GM12801 (cell line): ENCODE results near the gene CRY1.

Experiments
- TF ChIP-seq, protein P1 (sequence below): IDR thresholded peaks from one replicate; pipeline ENCODE4 v1.5.1; 2011; ENCODE audit warnings: control low read depth; ENCODE audit not compliant: insufficient read length; ENCODE audit errors: extremely low read depth

Gene CRY1

DNA sequence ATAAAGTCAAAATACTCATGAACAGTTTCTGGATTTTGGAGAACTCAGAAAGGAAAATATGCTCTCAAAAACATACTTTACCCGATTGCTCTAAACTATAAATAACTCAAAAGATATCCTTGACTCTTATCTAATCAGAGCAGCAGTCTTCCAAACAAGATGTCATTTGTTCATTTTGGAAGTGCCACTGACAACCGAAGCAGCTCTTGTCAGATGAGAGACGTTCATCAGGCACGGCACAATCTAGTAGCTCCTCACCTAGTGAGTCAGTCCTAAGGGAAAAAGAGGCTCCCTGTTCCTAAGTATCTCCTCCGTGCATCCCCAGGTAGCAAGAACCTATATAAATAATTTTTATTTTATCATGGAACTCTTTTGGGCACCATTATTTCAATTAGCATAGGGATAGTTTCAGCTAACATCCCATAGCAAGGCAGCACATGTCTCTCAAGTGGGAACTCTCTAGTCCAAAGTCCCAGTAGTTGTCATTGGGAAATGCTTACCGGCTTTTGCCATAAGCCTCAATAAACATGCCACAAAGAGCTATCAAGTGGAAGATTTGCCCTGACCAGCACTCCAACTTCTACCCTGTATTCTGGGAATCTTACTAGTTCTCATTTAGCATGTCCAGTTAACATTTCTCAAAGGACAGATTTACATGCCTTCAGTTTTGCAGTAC, 151.7 kb downstream of the CRY1 start:
- TF ChIP-seq, protein P1, sequence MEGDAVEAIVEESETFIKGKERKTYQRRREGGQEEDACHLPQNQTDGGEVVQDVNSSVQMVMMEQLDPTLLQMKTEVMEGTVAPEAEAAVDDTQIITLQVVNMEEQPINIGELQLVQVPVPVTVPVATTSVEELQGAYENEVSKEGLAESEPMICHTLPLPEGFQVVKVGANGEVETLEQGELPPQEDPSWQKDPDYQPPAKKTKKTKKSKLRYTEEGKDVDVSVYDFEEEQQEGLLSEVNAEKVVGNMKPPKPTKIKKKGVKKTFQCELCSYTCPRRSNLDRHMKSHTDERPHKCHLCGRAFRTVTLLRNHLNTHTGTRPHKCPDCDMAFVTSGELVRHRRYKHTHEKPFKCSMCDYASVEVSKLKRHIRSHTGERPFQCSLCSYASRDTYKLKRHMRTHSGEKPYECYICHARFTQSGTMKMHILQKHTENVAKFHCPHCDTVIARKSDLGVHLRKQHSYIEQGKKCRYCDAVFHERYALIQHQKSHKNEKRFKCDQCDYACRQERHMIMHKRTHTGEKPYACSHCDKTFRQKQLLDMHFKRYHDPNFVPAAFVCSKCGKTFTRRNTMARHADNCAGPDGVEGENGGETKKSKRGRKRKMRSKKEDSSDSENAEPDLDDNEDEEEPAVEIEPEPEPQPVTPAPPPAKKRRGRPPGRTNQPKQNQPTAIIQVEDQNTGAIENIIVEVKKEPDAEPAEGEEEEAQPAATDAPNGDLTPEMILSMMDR = no peak
